Measurements from ENCODE around the gene CDH4. TPM values are rescaled to one million over a fixed set of nuclear protein-coding genes. Genes with fewer than 3 reads are reported as not detected.
"Not testable (repeated sequence)": the region's sequence is repeated elsewhere in the genome, so short reads cannot be mapped to it uniquely, and the experiment has no call there.

CDH4 gene
- total and polyA plus RNA-seq, 2 donors, result 0.04 to 0.42 TPM

- H3K27ac ChIP-seq (ENCODE audit: low read depth), result no peak overlapping the region
- DNase-seq (ENCODE audit: extremely low spot score), result no peak
- H3K36me3 ChIP-seq (ENCODE audit: insufficient read depth), result no peaks in the 10 kb centered on the region
- 63% methylated on average over 6 of the region's 6 CpGs for WGBS
- no peaks in the 10 kb centered on the region for H3K4me1 ChIP-seq (ENCODE audit: insufficient read depth)
- H3K4me3 ChIP-seq (ENCODE audit: low read depth, low read length), result no peak overlapping the region
Observed at GRCh38 chr20:61445138-61445537, 193.1 kb downstream of the CDH4 start.

GRCh38 chr20:61445741-61446140 lies 193.7 kb downstream of the CDH4 start:
- H3K4me3 ChIP-seq (ENCODE audit: low read depth, low read length), result no peak overlapping the region
- 92% methylated on average over 10 of the region's 10 CpGs for WGBS
- no peaks in the 10 kb centered on the region for H3K36me3 ChIP-seq (ENCODE audit: insufficient read depth)
- no peak overlapping the region for H3K27ac ChIP-seq (ENCODE audit: low read depth)
- H3K4me1 ChIP-seq (ENCODE audit: insufficient read depth), result no peaks in the 10 kb centered on the region
- DNase-seq (ENCODE audit: extremely low spot score), result no peak

- 38% methylated on average over 6 of the region's 6 CpGs for WGBS
- Histone ChIP-seq H3K36me3 (ENCODE audit: insufficient read depth) (no peaks in the 10 kb centered on the region), H3K4me3 (ENCODE audit: low read depth, low read length) (no peak overlapping the region), H3K27ac (ENCODE audit: low read depth) (no peak overlapping the region), H3K4me1 (ENCODE audit: insufficient read depth) (no peaks in the 10 kb centered on the region)
- DNase-seq (ENCODE audit: extremely low spot score), result no peak
Observed at GRCh38 chr20:61447952-61448351, 195.9 kb downstream of the CDH4 start.

- no peak overlapping the region for H3K4me3 ChIP-seq (ENCODE audit: low read depth, low read length)
- no peak overlapping the region for H3K27ac ChIP-seq (ENCODE audit: low read depth)
- WGBS, result 65% methylated on average over 13 of the region's 13 CpGs
- DNase-seq (ENCODE audit: extremely low spot score), result no peak
- no peaks in the 10 kb centered on the region for H3K36me3 ChIP-seq (ENCODE audit: insufficient read depth)
- H3K4me1 ChIP-seq (ENCODE audit: insufficient read depth), result no peaks in the 10 kb centered on the region
Observed at GRCh38 chr20:61448386-61448785, 196.3 kb downstream of the CDH4 start.

GRCh38 chr20:61449057-61449609 lies 197.1 kb downstream of the CDH4 start:
- H3K4me1 ChIP-seq (ENCODE audit: insufficient read depth), result no peaks in the 10 kb centered on the region
- no peak overlapping the region for H3K27ac ChIP-seq (ENCODE audit: low read depth)
- H3K36me3 ChIP-seq (ENCODE audit: insufficient read depth), result no peaks in the 10 kb centered on the region
- DNase-seq (ENCODE audit: extremely low spot score), result no peak
- no peak overlapping the region for H3K4me3 ChIP-seq (ENCODE audit: low read depth, low read length)
- WGBS, result 74% methylated on average over 8 of the region's 8 CpGs

GRCh38 chr20:61449916-61450315 lies 197.9 kb downstream of the CDH4 start:
- DNase-seq (ENCODE audit: extremely low spot score), result no peak
- Histone ChIP-seq H3K36me3 (ENCODE audit: insufficient read depth) (no peaks in the 10 kb centered on the region), H3K27ac (ENCODE audit: low read depth) (no peak overlapping the region), H3K4me3 (ENCODE audit: low read depth, low read length) (no peak overlapping the region), H3K4me1 (ENCODE audit: insufficient read depth) (no peaks in the 10 kb centered on the region)
- WGBS, result 80% methylated on average over 2 of the region's 2 CpGs

- DNase-seq (ENCODE audit: extremely low spot score), result no peak
- Histone ChIP-seq H3K4me1 (ENCODE audit: insufficient read depth) (no peaks in the 10 kb centered on the region), H3K27ac (ENCODE audit: low read depth) (no peak overlapping the region), H3K36me3 (ENCODE audit: insufficient read depth) (no peaks in the 10 kb centered on the region), H3K4me3 (ENCODE audit: low read depth, low read length) (no peak overlapping the region)
- 77% methylated on average over 6 of the region's 6 CpGs for WGBS
Observed at GRCh38 chr20:61450549-61450948, 198.5 kb downstream of the CDH4 start.

- no peak for DNase-seq (ENCODE audit: extremely low spot score)
- 92% methylated on average over 10 of the region's 10 CpGs for WGBS
- Histone ChIP-seq H3K4me1 (ENCODE audit: insufficient read depth) (no peaks in the 10 kb centered on the region), H3K4me3 (ENCODE audit: low read depth, low read length) (no peak overlapping the region), H3K27ac (ENCODE audit: low read depth) (no peak overlapping the region), H3K36me3 (ENCODE audit: insufficient read depth) (no peaks in the 10 kb centered on the region)
Observed at GRCh38 chr20:61451009-61451408, 198.9 kb downstream of the CDH4 start.

- Histone ChIP-seq H3K36me3 (ENCODE audit: insufficient read depth) (no peaks in the 10 kb centered on the region), H3K27ac (ENCODE audit: low read depth) (no peak overlapping the region), H3K4me1 (ENCODE audit: insufficient read depth) (no peaks in the 10 kb centered on the region), H3K4me3 (ENCODE audit: low read depth, low read length) (no peak overlapping the region)
- no peak for DNase-seq (ENCODE audit: extremely low spot score)
- WGBS, result 72% methylated on average over 8 of the region's 8 CpGs
Observed at GRCh38 chr20:61451953-61452352, 199.9 kb downstream of the CDH4 start.

GRCh38 chr20:61453219-61453618 lies 201.2 kb downstream of the CDH4 start:
- 59% methylated on average over 7 of the region's 7 CpGs for WGBS
- H3K4me1 ChIP-seq (ENCODE audit: insufficient read depth), result no peaks in the 10 kb centered on the region
- no peak overlapping the region for H3K27ac ChIP-seq (ENCODE audit: low read depth)
- H3K36me3 ChIP-seq (ENCODE audit: insufficient read depth), result no peaks in the 10 kb centered on the region
- no peak overlapping the region for H3K4me3 ChIP-seq (ENCODE audit: low read depth, low read length)
- no peak for DNase-seq (ENCODE audit: extremely low spot score)

GRCh38 chr20:61453623-61454022 lies 201.6 kb downstream of the CDH4 start:
- not testable (repeated sequence) for H3K27ac ChIP-seq (ENCODE audit: low read depth); H3K4me3 ChIP-seq (ENCODE audit: low read depth, low read length); H3K4me1 ChIP-seq (ENCODE audit: insufficient read depth); DNase-seq (ENCODE audit: extremely low spot score); H3K36me3 ChIP-seq (ENCODE audit: insufficient read depth)
- 37% methylated on average over 3 of the region's 3 CpGs for WGBS

- 82% methylated on average over 9 of the region's 9 CpGs for WGBS
- Histone ChIP-seq H3K36me3 (ENCODE audit: insufficient read depth) (no peaks in the 10 kb centered on the region), H3K27ac (ENCODE audit: low read depth) (no peak overlapping the region), H3K4me3 (ENCODE audit: low read depth, low read length) (no peak overlapping the region), H3K4me1 (ENCODE audit: insufficient read depth) (no peaks in the 10 kb centered on the region)
- no peak for DNase-seq (ENCODE audit: extremely low spot score)
Observed at GRCh38 chr20:61454053-61454452, 202.0 kb downstream of the CDH4 start.

GRCh38 chr20:61455508-61456215 lies 203.6 kb downstream of the CDH4 start:
- 82% methylated on average over 6 of the region's 6 CpGs for WGBS
- no peak overlapping the region for H3K4me3 ChIP-seq (ENCODE audit: low read depth, low read length)
- no peaks in the 10 kb centered on the region for H3K36me3 ChIP-seq (ENCODE audit: insufficient read depth)
- H3K27ac ChIP-seq (ENCODE audit: low read depth), result no peak overlapping the region
- no peaks in the 10 kb centered on the region for H3K4me1 ChIP-seq (ENCODE audit: insufficient read depth)
- no peak for DNase-seq (ENCODE audit: extremely low spot score)

GRCh38 chr20:61457725-61458124 lies 205.7 kb downstream of the CDH4 start:
- no peak for DNase-seq (ENCODE audit: extremely low spot score)
- Histone ChIP-seq H3K4me1 (ENCODE audit: insufficient read depth) (no peaks in the 10 kb centered on the region), H3K4me3 (ENCODE audit: low read depth, low read length) (no peak overlapping the region), H3K27ac (ENCODE audit: low read depth) (no peak overlapping the region), H3K36me3 (ENCODE audit: insufficient read depth) (no peaks in the 10 kb centered on the region)
- WGBS, result 94% methylated on average over 4 of the region's 4 CpGs

Measured in urinary bladder (tissue), 4 donors.